HUES64 (cell line): ENCODE results near the gene DAAM1.

ENCODE experiments used
- H3K27ac ChIP-seq: 2 replicates; pipeline ENCODE4 v1.7.0; 2013; ENCODE audit warnings: low read depth, low read length, inconsistent platforms
- H3K27me3 ChIP-seq: 2 replicates; pipeline ENCODE4 v1.6.1; 2013; ENCODE audit warnings: mild to moderate bottlenecking, low read length; ENCODE audit not compliant: insufficient read depth
- H3K36me3 ChIP-seq: 2 replicates; pipeline ENCODE4 v1.6.1; 2013; ENCODE audit warnings: mild to moderate bottlenecking, low read length; ENCODE audit not compliant: insufficient read depth
- H3K4me1 ChIP-seq: 2 replicates; pipeline ENCODE4 v1.6.1; 2013; ENCODE audit warnings: mild to moderate bottlenecking, low read length, moderate library complexity; ENCODE audit not compliant: insufficient read depth
- H3K4me3 ChIP-seq: 2 replicates; pipeline ENCODE4 v1.5.1; 2013; ENCODE audit warnings: mild to moderate bottlenecking, low read length, moderate library complexity
- H3K9ac ChIP-seq: 2 replicates; pipeline ENCODE4 v1.6.1; 2013; ENCODE audit warnings: mild to moderate bottlenecking, low read depth, low read length
- H3K9me3 ChIP-seq: 2 replicates; pipeline ENCODE4 v1.6.1; 2013; ENCODE audit warnings: low read depth, low read length; ENCODE audit not compliant: insufficient read depth
- WGBS: fragments of 150-250, 120-280 bp; methylation state at CpG from one replicate; pipeline ENCODE4 v1.1.7; 2013; ENCODE audit warnings: missing lambda C conversion rate; 5-methylcytosine and 5-hydroxymethylcytosine counted together

DAAM1 gene

DNA sequence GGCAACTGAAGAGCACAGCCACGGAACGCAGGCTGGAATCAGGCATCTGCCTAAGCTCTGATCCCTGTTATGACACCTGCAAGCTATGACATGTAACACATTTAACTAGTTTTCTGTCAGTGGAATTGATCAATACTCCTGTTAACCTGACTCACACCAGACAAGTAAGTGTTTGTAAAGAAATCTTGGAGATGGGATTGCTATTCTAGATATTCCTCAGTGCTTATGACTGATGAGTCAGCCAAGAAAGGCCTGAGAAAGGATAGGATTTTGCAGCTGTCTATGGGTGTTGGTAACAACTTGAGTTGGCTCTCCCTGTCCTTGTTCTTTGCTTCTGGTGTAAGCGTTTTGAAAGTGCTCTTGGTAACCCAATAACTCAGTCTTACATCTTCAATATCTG lies 166.2 kb downstream of the DAAM1 start:
- no peak overlapping the region for H3K4me3 ChIP-seq
- WGBS = 95% methylated on average over 3 of the region's 3 CpGs
- peaks cover 17% of the 10 kb centered on the region; the same call in 1 of the 2 replicates for H3K4me1 ChIP-seq
- H3K27ac ChIP-seq = no peak overlapping the region
- peaks cover 15% of the 10 kb centered on the region for H3K36me3 ChIP-seq
- no peaks in the 10 kb centered on the region for H3K9me3 ChIP-seq
- no peak overlapping the region for H3K9ac ChIP-seq
- no peaks in the 10 kb centered on the region for H3K27me3 ChIP-seq

DNA sequence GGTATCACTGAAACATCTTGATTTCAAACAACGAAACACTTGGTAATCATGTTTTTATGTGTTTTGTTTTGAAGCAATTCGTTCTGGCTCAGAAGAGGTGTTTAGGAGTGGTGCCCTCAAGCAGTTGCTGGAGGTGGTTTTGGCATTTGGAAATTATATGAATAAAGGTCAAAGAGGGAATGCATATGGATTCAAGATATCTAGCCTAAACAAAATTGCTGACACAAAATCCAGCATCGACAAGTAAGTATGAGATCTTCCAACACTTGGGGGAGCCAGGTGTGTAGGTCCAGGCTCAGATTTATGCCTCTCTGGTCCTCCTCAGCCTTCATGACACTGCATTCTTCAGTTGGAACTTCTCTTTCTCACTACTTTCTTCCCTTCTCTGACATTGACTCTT lies 166.6 kb downstream of the DAAM1 start:
- Histone ChIP-seq H3K36me3 (peaks cover 17% of the 10 kb centered on the region), H3K4me3 (no peak overlapping the region), H3K9ac (no peak overlapping the region), H3K27me3 (no peaks in the 10 kb centered on the region), H3K4me1 (peaks cover 17% of the 10 kb centered on the region; the same call in 1 of the 2 replicates), H3K9me3 (no peaks in the 10 kb centered on the region), H3K27ac (no peak overlapping the region)
- WGBS = 94% methylated on average over 3 of the region's 3 CpGs

DNA sequence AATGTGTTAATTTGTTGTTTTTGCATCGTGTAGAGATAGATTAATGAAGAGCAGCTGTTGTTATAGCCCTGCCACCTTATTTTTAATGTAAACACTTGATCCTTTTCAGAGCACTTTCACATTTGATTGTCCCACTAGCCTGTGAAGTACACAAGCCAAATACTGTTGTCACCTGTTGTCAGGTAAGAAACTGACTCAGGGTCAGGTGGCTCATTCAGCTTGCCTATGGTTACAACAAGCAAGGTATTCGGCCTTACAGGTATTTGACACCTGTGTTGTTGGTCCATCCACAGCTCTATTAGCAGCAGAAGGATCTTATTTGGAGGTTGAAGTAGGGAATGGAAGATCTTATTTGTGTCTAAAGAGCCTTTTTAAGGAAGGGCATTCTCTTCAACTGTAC lies 167.8 kb downstream of the DAAM1 start:
- H3K27me3 ChIP-seq = no peaks in the 10 kb centered on the region
- H3K4me1 ChIP-seq = peaks cover 17% of the 10 kb centered on the region; the same call in 1 of the 2 replicates
- 98% methylated on average over 1 of the region's 2 CpGs for WGBS

DNA sequence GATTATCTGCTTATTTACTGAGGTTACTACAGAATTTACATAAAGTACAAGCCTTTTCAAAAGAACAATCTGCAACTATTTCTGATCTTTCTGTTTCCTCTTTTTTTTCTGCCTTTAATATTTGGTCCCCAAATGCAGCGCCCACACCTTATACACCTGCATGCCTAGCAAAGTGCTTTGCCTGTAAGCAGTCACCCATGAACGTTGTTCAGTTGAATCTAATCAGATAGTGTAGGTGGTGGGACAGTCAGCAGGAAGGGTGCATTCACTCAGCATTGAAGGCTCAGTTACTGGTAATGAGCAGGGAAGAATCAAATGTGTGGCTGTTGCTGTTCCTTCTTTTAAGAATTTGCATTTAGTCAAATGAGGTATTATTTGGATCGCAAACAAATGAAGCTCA lies 168.3 kb downstream of the DAAM1 start:
- 94% methylated on average over 3 of the region's 3 CpGs for WGBS

More for the DNA sequence above, 167.8 kb downstream of the DAAM1 start:
- H3K27ac ChIP-seq = no peak overlapping the region
- H3K9me3 ChIP-seq = no peaks in the 10 kb centered on the region
- no peak overlapping the region for H3K9ac ChIP-seq
- H3K36me3 ChIP-seq = peaks cover 21% of the 10 kb centered on the region
- no peak overlapping the region for H3K4me3 ChIP-seq

DNA sequence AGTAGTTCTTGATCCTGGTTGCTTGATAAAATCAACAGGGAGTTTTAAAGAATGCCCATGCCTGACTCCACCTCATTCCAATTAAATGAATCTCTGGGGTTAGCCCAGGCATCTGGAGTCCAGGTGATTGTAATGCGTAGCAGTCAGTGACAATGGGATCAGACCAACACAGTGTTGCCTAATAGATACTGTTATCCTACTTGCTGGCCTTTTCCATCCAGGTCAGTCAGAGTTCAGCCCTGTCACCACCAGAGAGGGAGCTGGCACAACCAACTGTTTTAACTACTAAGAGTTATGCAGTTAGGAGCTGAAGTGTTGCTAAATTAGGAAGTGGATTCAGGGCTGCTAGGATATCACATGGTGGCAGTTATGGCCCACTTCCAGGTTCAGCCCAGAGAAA lies 169.6 kb downstream of the DAAM1 start:
- H3K4me3 ChIP-seq = no peak overlapping the region
- peaks cover 21% of the 10 kb centered on the region for H3K36me3 ChIP-seq
- no peak overlapping the region for H3K9ac ChIP-seq
- H3K9me3 ChIP-seq = no peaks in the 10 kb centered on the region
- H3K27ac ChIP-seq = no peak overlapping the region
- peaks cover 17% of the 10 kb centered on the region; the same call in 1 of the 2 replicates for H3K4me1 ChIP-seq
- H3K27me3 ChIP-seq = no peaks in the 10 kb centered on the region
- 75% methylated on average over 1 of the region's 1 CpG for WGBS

More for the DNA sequence above, 168.3 kb downstream of the DAAM1 start:
- peaks cover 17% of the 10 kb centered on the region; the same call in 1 of the 2 replicates for H3K4me1 ChIP-seq
- no peaks in the 10 kb centered on the region for H3K9me3 ChIP-seq
- H3K9ac ChIP-seq = no peak overlapping the region
- no peak overlapping the region for H3K27ac ChIP-seq
- no peak overlapping the region for H3K4me3 ChIP-seq
- H3K27me3 ChIP-seq = no peaks in the 10 kb centered on the region
- peaks cover 21% of the 10 kb centered on the region for H3K36me3 ChIP-seq

DNA sequence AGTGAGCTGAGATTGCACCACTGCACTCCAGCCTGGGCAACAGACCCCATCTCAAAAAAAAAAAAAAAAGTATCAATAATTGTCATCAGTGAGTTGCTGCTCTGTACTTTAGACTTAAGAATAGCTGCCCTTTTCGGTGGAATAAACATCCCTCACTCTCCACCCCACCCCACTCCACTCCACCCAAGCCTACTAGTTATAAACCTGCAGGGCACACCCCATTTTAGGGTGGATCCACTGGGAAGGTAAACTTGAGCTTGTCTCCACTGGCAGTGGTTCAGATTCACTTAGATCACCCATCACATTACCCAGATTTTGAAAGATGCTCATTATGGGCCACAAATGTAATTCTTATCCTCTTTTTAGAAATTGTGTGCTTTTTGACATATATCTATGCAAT lies 170.3 kb downstream of the DAAM1 start:
- Histone ChIP-seq H3K9ac (no peak overlapping the region), H3K4me1 (peaks cover 17% of the 10 kb centered on the region; the same call in 1 of the 2 replicates), H3K4me3 (no peak overlapping the region), H3K27ac (no peak overlapping the region), H3K9me3 (no peaks in the 10 kb centered on the region), H3K36me3 (peaks cover 21% of the 10 kb centered on the region), H3K27me3 (no peaks in the 10 kb centered on the region)
- 90% methylated on average over 1 of the region's 1 CpG for WGBS

DNA sequence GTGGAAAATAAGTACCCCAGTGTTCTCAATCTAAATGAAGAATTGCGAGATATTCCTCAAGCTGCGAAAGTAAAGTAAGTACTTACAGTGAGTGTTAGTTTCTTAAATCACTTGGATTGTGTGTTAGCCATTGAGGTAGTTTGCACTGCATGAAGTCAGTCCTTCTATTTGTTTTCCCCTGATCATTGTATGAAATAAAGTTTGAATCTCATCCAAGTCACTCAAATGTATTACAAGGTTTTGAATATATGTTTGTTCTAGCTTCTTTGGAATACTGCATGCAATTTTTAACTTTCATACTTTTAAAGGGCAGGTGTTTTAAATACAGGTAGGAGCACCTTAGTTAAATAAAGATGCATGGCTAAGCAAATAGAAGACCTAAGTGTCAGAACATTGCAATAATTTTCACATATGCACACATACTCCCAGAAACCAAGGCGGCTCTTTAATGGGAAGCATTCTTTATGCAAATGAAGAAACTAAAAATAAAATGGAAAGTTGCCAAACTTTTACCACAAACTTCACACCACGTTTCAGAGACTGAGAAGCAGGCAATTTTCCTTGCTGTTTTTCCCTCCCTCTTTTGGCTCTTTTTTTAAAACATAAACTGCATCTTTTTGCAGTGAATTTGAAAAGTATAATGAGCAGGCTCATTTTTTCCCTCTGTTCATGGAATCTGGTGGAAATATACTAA lies 171.1 kb downstream of the DAAM1 start:
- H3K9ac ChIP-seq = no peak overlapping the region
- no peaks in the 10 kb centered on the region for H3K9me3 ChIP-seq
- WGBS = 95% methylated on average over 4 of the region's 4 CpGs
- peaks cover 25% of the 10 kb centered on the region for H3K36me3 ChIP-seq
- H3K4me1 ChIP-seq = peaks cover 15% of the 10 kb centered on the region; the same call in 1 of the 2 replicates
- no peaks in the 10 kb centered on the region for H3K27me3 ChIP-seq
- H3K4me3 ChIP-seq = no peak overlapping the region
- no peak overlapping the region for H3K27ac ChIP-seq

DNA sequence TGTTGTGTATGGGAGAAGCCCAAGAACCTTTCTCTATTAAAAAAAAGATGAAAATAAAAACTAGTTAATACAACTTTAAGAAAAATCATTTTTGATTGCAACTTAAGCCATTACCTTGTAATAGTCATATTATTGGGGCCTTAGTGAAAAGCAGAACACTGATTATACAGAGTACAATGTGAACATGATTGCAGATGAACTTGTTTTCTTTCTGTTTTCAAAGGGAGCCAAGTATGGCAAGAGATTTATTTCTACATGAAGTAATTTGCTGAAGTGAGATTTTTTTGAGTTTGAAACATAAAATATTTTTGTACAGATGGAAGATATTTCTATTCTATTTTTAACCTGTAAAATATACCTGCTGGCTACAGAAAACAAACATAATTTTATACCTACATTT lies 171.8 kb downstream of the DAAM1 start:
- Histone ChIP-seq H3K9ac (no peak overlapping the region), H3K36me3 (peaks cover 27% of the 10 kb centered on the region), H3K27me3 (no peaks in the 10 kb centered on the region), H3K27ac (no peak overlapping the region), H3K4me3 (no peak overlapping the region), H3K9me3 (no peaks in the 10 kb centered on the region), H3K4me1 (peaks cover 13% of the 10 kb centered on the region; the same call in 1 of the 2 replicates)

DNA sequence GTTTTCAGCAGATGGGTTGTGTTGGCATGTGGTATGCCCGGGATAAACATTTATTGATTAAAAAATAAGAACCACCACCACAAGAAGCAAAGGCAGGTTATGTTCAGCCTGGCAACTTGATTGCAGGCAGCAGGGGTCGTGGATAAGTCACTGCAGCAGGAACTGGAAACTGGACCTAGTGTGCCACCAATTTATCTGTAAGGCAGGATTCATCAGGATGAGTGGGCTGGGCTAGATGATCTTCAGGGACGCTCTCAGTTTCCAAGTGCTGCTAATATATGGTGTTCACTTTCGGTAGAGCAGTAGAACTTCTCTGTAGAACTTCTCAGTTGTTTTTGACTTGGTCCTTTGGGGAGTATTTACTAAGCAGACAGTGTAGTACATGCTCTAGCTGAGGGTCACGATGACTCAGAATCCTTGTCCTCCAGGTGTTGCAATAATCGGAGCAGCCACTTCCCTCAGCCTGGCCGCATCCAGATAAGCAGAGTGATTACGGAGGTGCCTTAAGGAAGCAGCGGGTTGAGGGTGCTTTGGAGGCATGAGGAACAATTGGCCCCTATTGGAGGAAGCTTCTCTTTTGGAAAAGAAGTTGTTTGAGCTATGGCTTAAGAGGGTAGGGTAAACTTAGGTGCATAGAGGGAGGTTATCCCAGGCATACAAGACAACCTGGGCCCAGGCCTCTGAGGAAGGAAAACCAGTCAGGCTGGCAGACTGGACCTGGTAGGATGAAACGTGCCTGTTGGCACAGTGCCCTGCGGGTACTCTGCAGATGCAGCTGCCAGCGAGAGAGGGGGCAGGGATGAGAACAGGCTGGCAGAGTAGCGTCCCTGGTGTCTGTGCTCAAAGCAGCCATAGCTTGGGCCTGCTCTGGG lies 172.7 kb downstream of the DAAM1 start:
- Histone ChIP-seq H3K4me3 (no peak overlapping the region), H3K27me3 (no peaks in the 10 kb centered on the region), H3K4me1 (peaks cover 13% of the 10 kb centered on the region; the same call in 1 of the 2 replicates), H3K9ac (no peak overlapping the region), H3K9me3 (no peaks in the 10 kb centered on the region), H3K27ac (no peak overlapping the region), H3K36me3 (peaks cover 25% of the 10 kb centered on the region)
- 93% methylated on average over 12 of the region's 13 CpGs for WGBS

DNA sequence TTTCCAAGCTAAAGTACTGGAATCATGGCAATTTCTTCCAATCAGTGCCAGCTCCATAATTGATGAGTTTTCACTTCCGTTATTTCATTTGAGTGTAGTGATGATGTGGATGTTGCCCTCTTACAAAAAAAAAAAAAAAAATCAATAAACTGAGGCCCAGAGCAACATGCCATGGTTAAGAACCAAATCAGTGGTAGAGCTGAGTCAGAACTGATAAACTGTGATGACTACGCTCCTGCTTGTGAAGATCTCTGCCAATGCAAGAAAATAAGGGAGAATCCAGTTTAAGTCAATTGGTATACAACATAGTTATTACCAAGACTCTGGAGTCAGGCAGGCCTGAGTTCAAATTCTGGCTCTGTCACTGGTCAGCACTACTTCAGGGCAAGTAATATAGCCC lies 174.0 kb downstream of the DAAM1 start:
- H3K9me3 ChIP-seq = no peaks in the 10 kb centered on the region
- H3K27me3 ChIP-seq = no peaks in the 10 kb centered on the region
- H3K4me3 ChIP-seq = no peak overlapping the region
- peaks cover 22% of the 10 kb centered on the region for H3K36me3 ChIP-seq
- H3K27ac ChIP-seq = no peak overlapping the region
- peaks cover 9% of the 10 kb centered on the region; the same call in 1 of the 2 replicates for H3K4me1 ChIP-seq
- WGBS = 95% methylated on average over 1 of the region's 2 CpGs
- H3K9ac ChIP-seq = no peak overlapping the region

DNA sequence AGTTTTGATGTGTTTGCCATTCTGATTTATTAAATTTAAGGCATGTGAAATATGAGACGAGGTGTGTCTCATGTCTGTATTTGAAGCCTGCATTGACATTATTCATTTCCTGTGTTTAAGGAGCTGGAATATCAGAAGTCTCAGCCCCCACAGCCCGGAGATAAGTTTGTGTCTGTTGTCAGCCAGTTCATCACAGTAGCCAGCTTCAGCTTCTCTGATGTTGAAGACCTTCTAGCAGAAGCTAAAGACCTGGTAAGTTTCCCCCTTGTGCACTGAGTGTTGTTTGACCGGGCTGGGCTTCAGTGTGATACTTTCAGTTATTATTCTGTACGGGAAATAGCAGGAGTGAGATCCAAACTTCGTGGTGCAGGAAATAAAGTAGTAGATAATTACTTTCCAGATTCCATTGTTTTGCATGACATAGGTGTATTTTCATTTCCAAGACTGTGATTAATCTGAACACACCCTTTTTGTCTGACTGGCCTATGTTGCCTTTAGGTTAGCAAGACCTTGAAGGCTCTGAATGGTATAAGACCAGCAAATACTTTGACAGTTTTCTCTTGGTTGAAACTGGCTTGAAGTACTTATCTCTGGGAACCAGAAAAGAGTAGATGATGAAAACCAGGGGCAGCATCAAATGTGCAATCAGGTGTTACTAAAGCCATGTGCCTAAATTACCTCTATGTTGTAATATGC lies 175.2 kb downstream of the DAAM1 start:
- 92% methylated on average over 5 of the region's 5 CpGs for WGBS
- H3K27me3 ChIP-seq = no peaks in the 10 kb centered on the region
- no peak overlapping the region for H3K9ac ChIP-seq
- no peaks in the 10 kb centered on the region for H3K4me1 ChIP-seq
- H3K36me3 ChIP-seq = peaks cover 22% of the 10 kb centered on the region
- H3K27ac ChIP-seq = no peak overlapping the region
- H3K4me3 ChIP-seq = no peak overlapping the region
- H3K9me3 ChIP-seq = no peaks in the 10 kb centered on the region
